ENCODE data around the gene NUP133.
A peak's percentile ranks its signal among the peaks of the same experiment; 100 is the strongest.
"Not testable (repeated sequence)": the region's sequence is repeated elsewhere in the genome, so short reads cannot be mapped to it uniquely, and the experiment has no call there.

The NUP133 gene

DNA sequence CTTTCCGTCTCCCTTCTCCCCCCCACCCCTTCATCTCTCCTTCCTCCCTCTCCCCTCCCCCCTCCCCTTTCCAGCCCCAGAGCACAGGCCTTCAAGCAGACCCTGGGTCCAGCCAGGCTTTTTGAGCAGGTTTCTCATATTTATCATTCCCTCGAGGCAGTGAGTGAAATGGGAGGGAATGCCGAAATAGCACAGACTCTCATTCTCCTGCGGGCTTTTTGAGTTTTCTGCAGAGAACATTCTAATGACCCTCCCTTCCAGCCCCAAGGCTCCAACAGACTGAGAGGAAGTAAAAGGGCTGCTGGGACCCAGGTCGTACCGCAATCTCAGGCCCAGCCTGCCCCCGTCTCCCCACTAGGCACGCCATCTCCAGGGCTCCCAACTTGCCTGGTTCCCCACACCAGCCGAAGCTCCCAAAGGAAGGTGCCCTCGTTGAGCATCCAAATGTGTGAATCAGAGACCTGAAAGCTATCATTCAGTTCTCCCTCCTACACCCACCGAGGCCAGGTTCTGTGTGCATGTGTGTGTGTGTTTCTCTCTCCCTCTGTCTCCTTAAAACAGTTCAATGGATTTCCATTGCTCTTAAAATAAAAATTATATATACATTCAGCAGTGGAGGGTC lies 96.6 kb downstream of the NUP133 start:
- no peak for DNase-seq

DNA sequence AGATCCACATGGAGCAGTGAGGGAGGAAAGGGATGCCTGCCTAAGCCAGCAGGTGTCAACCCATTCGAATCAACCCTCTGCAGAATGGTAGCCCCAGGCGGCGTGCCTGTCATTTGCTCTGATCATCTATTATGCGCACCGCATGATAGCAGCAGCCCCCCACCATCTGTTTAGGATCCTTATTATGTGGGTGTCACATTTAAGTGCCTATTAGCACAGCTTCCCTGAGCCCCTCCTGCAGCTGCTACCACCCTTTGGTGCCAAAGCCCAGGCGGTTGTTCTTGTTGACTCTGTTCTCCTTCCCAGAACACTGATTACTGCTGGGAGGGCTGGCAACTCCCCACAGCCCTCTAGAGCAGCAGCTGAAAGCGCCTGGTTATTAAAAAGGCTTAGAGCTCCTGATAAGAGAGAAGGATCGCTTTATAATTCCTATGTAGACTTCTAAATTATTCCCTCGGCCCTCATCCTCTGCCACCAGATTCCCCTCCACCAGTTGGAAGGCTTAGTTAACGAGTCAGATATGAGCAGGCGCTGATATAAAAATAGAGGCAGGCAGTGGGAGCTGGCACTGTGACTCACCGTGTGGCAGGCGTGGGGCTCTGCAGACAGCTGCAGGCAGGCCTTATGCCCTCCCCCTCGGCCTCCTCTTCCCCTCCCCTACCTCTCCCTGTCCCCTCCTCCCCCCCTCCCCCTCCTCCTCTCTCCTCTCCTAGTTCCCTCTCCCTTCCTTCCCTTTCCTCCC lies 97.3 kb downstream of the NUP133 start:
- DNase-seq, result peak; percentile 44

DNA sequence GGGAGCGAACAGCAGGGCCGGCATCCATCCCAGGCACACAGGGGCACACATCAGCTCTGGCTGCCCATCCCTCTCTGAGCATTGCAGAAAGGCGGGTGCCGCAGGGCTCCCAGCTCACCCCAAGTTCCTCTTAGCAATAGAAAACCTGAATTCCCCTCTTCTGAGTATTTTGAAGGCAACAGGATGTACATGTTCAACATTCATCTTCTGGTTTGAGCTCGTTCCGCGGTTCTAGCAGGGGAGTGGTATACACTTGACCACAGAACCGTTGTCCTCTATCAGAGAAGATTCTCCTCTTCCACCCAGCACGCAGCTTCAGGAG lies 97.8 kb downstream of the NUP133 start:
- no peak for DNase-seq

DNA sequence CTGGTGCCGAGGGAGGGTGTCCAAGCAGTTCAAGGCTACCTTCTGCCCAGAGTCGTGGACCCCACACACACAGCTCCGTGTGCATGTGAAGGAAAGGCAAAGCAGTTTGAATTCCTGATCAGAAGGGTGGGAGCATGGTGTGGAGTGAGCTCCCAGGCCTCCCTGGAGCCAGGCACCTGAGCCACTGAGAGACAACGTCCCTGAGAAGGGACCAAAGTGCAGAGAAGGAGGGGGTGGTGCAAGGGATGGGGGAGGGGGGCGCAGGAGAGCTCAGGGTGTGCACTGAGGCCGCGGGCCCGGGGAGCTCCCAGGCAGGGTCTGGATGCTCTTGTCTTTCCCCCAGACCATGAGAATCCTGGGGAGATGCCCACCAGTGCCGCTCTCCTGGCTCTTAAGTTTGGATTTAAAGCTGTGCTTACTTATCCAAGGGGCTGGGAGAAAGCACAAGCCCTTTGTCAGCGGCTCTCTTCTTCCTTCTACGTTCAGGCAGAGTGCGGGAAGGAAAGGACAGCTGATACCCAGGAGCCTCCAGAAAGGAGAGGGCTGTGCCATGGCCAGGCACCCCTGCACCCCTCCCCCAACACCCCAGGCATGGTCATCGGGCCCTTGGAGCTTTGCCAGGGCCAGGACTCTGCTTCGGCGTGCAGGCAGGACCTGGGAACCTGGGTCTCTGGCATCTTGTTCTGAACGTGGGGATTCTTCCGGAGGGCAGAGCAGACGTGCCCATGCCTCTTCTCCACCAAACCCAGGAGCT lies 98.3 kb downstream of the NUP133 start:
- DNase-seq, result no peak

DNA sequence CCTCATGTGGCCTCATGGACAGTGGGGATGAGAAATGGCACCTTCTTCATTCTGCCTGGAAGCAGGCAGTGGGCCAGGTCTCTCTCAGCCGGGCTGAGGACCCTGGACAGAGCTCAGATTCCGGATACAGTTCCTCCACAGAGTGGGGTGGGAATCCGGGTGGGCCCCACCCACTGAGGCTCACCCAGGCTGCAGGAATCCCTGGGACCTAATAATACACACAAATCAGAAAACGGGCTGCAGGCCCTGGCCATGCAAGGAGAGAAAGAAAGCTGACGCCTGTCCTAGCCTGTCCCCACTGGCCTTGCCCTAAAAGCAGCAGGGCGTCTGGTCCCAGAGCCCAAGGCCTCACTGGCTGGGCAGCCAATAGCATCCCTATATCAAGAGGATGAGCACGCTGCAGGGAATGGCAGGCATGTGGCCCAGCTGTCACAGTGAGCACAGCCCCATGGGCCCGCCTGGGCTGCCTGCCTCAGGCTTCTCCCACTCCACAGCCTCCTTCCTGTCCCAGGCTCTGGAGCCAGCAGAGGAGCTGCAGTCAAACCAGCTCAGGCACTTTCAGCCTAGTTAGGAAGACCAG lies 99.6 kb downstream of the NUP133 start:
- no peak for DNase-seq

DNA sequence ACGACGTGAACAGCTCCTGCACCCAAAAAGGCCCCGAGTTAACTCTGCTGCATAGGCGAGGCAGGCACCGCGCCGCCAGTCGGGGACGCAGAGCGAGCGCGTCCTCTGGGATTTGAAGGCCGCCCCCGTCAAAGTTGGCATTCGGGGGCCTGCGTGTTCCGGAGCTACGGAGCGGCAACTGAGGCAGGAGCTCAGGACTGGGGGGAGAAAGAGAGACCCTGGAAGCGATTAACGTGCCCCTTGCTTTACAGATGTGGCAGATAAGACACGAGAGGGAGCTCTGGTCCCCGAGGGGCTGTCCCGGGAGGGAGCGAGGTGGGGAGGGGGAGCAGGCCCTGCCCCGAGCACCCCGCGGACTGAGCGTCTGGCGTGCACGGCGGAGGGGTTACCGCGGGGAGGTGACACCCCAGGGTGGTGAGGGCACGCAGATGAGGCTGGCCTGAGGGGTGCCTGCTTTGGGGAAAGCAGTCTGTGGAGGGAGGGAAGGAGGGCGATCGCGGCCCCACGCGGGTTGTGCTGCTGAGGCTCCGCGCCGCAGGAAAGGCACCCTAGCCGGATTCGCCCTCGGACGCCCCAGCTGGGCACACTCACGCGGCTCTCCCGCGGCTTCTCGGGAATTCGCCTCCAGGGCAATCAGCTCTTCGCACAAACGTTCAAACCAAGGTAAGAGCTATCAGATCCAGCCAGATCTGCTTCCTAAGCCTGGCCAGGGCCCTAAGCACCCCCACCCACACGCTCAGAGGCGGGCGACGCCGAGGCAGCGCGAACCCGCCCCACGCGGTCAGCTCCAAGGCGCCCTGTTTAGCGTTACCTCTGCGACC lies 100.7 kb downstream of the NUP133 start:
- DNase-seq, result no peak

DNA sequence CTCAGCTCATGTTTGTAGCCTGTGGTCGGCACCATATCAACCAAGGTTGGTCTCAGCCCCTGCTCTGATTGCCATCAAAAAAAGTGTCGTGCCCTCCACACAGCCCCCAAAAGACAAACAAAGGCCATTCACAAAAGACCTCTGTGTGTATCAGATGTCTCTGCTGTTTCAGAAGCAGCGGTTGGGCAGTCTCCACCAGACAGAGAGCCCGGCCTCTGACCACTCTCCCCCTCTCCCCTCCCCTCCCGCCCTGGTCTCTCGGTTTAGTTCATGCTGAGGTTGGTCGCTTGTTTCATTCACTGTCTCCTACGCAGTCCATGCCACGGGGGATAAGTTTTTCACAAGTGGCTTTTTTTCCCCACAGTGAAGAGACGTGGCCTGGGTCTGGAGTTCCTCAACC lies 101.3 kb downstream of the NUP133 start:
- DNase-seq, result no peak

DNA sequence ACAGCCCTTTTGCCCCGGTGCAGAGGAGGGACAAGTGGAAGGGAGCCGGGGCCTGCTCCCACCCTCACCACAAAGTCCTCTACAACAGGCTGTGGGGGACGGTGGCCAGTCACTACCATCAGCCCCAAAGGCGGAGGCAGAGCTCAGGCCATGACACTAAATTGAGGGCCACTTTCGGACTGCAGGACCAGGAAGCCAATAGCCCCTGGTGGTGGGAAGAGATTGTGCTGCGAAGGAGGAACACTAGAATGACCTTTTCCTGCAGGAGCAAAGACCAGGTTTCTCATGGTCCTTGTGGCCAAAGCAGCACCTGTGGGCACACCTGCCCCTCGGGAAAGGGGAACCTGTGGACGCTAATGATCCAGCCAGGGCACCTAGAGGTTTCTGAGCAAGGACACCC lies 104.6 kb downstream of the NUP133 start:
- DNase-seq, result no peak

DNA sequence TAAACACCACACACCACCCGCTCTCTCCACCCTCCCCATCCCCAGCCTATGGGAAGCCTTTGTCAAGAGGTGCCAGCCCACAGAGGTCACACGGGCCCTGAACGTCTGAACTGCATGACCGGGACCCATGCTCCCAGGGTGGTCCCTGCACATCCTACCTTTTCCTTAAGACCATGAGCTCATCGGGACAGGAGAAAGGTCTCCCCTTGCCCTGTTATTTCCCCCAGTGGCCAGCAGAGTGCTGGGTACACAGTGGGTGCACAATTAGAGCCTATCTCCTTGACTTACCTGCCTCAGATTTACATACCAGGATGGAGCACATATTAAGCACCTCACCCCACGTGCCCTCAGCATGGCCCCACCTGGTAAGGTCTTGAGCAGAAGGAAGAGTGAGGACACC lies 105.1 kb downstream of the NUP133 start:
- no peak for DNase-seq

DNA sequence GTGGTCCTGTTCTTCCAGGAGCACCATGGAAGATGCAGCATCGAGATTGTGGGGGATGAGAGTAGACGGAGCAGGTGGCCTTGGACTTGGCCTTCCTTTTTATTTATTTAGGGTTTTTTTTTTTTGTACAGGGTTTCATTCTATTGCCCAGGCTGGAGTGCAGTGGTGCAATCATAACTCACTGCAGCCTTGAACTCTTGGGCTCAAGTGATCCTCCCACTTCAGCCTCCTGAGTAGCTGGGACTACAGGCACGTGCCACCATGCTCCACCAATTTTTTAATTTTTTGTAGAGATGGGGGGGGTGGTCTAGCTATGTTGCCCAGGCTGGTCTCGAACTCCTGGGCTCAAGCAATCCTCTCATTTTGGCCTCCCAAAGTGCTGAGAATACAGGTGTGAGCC lies 105.8 kb downstream of the NUP133 start:
- DNase-seq, result not testable (repeated sequence)

DNA sequence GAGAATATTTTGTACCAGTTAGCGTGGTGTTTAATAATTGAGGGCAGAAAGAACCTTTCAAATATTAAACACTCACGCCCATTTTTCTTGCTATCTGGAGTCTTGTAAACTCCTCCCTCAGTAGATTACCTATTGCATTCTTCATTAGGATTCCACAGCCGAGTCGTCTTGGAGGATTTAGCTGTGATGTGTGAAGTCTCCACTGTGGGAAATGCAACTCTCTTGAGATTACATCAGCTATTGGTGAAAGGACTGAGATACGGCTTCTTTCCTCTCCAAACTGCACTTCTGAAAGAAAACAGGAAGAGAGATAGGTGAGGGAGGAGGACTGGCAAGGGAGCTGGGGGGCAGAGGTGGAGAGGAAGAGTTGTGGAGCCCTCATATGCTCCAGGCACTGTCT lies 110.4 kb downstream of the NUP133 start:
- DNase-seq, result no peak

DNA sequence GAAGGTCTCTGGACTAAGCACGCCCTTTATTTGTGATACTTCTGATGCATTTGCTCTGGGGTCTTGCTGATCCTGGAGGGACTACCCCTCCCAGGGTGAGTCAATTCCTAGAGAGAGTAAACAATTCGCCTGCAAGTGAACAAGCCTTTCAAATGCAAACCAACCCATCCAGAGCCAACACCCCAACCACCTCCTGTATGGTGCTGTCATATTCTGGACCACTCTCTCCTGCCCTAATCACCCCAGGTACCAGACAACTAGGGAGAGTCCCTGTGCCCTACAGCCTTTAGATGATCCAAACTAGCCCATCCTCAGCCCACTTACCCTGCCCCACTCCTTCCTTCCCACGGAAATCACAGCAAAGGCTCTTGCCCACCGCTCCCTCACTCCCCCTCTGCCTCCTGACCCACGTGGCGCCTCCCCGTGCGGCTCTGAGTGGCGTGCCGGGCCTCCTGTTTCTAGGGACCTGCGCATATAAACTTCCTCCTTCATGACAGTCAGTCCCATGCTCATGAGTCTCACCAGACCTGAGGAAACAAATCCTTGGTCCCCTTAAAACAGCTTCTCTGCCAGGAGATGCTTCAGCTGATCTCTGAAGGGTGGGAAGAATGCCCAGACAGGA lies 111.4 kb downstream of the NUP133 start:
- no peak for DNase-seq

DNA sequence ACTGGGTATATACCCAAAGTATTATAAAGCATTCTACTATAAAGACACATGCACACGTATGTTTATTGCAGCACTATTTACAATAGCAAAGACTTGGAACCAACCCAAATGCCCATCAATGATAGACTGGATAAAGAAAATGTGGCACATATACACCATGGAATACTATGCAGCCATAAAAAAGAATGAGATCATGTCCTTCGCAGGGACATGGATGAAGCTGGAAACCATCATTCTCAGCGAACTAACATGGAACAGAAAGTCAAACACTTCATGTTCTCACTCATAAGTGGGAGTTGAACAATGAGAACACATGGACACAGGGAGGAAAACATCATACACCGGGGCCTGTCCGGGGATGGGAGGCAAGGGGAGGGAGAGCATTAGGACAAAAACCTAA lies 113.6 kb downstream of the NUP133 start:
- not testable (repeated sequence) for DNase-seq

DNA sequence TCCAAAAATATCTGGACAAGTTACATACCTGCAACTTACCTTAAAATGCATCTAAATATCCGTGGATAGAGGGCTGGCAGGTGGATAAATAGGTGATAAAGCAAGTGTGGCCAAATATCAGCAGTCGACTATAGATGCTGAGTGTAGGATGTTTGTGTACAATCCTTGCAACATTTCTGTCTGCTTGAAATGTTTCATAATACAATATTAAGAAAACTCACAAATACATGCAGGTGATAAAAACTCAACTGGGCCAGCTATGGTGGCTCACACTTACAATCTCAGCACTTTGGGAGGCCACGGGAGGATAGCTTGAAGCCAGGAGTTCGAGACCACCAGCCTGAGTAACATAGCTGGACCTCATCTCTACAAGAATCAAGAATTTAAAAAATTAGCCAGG lies 115.2 kb downstream of the NUP133 start:
- DNase-seq, result no peak
